GM11168 (cell line): ENCODE measurements around the gene C5orf15.

Experiments
- in situ Hi-C: fragments of 300-500 bp; cut with MboI; formaldehyde crosslinking; loops from one replicate; pipeline ENCODE4 v1.12.0; 2022; ENCODE audit warnings: low sequenced_read_pairs; ENCODE audit not compliant: unreplicated experiment

C5orf15 gene

DNA sequence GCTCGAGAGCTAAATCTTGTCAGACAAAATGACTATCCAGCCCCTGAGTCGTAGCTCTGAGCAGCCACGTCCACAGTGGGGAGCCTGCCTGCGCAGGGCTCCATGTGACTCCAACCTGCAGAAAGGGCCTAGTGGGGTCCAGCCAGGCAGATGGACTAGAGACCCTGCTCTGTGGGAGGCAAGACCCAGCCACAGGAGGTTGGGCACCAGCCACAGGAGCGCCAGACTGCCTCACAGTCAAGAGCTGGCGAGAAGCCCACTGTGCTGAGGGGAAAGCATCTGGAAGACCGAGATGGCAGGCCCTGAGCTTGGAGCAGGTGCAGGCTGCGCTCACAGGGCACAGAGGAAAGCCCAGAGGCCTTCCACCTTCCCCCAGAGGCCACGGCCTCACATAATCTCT, 61.4 kb downstream of the C5orf15 start:
- in situ Hi-C loops, result no loop called here

GRCh38 chr5:133906303-133906702, 62.1 kb downstream of the C5orf15 start:
- in situ Hi-C loops, result no loop called here
